Body of pancreas (tissue), 4 donors: Measurements from ENCODE around the gene DST.

Source experiments
- POLR2A ChIP-seq, 3 donors: fragments of 450-650 bp; IDR thresholded peaks; one replicate each; pipeline ENCODE4 v1.6.1; 2016; ENCODE audit warnings: antibody characterized with exemption in 3 of 3, mild to moderate bottlenecking in 2 of 3
- TF ChIP-seq, protein P1 (sequence below), 7 experiments: fragments of 450-650 bp in 4 of 7; fragments of 200-600 bp in 3 of 7; sonication (generic) in 3 of 7; IDR thresholded peaks; one replicate each; pipeline ENCODE4 v1.5.1; 2016 to 2019; ENCODE audit warnings: antibody characterized with exemption in 7 of 7

DNA sequence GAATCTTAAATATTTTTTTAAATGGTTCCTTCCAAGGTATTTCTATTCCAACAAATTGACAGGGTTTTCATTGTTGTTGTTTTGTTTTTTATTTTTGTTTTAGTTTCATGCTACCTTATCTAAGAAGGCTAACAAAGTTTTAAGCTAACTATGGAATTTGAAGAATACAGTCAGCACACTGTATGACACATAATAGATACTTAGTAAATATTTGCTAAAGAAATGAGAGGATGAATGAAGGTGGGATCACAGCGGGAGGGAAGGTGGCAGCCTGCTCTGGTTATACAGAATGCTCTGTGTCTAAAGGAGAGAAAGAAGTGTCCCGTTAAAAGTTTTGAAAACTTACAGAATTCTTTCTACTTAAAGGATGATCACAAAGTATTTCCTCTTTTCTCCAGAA, 43.7 kb upstream of the DST start:
- TF ChIP-seq, protein P1, sequence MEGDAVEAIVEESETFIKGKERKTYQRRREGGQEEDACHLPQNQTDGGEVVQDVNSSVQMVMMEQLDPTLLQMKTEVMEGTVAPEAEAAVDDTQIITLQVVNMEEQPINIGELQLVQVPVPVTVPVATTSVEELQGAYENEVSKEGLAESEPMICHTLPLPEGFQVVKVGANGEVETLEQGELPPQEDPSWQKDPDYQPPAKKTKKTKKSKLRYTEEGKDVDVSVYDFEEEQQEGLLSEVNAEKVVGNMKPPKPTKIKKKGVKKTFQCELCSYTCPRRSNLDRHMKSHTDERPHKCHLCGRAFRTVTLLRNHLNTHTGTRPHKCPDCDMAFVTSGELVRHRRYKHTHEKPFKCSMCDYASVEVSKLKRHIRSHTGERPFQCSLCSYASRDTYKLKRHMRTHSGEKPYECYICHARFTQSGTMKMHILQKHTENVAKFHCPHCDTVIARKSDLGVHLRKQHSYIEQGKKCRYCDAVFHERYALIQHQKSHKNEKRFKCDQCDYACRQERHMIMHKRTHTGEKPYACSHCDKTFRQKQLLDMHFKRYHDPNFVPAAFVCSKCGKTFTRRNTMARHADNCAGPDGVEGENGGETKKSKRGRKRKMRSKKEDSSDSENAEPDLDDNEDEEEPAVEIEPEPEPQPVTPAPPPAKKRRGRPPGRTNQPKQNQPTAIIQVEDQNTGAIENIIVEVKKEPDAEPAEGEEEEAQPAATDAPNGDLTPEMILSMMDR (IDR thresholded peaks at IDR 0.05), result no peak
- TF ChIP-seq POLR2A (IDR thresholded peaks at IDR 0.05), result no peak
